DMS53 treated with DMSO at 0.1 percent for 48 hours (cell line): ENCODE measurements around the gene PRODH2.
"Not testable (repeated sequence)": the region's sequence is repeated elsewhere in the genome, so short reads cannot be mapped to it uniquely, and the experiment has no call there.

ENCODE experiments used
- DNase-seq: peaks from one replicate; lab custom pipeline; 2025; ENCODE audit not compliant: unreplicated experiment; lab: John Stamatoyannopoulos, UW

The PRODH2 gene

DNA sequence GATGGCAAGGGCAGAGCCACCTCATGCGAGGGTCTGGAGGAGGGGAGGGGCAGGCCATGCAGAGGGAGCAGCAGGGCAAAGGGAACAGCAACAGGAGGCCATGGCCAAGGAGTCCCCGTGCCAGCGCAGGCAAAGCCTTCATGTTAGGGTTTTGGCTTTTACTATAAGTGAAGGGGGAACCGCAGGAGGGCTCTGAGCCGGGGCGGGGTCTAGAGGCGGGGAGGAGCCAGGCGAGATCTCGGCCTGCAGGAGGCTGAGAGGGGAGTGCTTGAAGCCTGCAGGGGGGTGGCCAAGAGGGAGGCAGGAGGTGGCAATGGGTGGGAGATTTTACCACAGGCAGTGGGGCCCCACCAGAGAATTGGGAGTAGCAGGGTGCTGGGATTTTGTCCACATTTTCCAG lies 31.0 kb downstream of the PRODH2 start:
- DNase-seq, result no peak

DNA sequence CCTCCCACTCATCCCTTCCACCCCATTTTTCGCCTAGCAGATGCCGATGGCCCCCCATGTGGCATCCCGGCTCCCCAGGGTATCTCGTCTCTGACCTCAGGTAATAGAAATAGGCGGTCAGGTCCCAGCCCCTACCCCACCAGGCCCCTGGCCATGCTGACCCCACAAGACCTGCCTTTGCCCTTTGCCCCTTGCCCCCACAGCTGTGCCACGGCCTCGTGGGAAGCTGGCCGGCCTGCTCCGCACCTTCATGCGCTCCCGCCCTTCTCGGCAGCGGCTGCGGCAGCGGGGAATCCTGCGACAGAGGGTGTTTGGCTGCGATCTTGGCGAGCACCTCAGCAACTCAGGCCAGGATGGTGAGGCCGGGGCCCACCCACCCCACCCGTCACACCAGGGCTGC lies 31.9 kb downstream of the PRODH2 start:
- DNase-seq, result no peak

DNA sequence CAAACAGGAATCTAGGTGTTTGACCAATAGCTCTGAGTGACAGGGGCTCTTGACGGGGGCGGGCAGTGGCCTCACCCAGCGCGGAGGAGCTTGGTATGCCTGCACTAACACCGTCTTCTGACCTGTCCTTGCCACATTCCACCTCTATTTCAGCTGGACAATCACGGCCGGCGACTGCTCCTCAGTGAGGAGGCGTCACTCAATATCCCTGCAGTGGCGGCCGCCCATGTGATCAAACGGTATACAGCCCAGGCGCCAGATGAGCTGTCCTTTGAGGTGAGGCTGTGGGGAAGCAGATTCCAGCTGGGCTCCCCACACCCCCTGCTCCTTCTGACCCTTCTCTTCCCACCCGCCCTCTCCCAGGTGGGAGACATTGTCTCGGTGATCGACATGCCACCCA lies 32.6 kb downstream of the PRODH2 start:
- DNase-seq, result no peak

DNA sequence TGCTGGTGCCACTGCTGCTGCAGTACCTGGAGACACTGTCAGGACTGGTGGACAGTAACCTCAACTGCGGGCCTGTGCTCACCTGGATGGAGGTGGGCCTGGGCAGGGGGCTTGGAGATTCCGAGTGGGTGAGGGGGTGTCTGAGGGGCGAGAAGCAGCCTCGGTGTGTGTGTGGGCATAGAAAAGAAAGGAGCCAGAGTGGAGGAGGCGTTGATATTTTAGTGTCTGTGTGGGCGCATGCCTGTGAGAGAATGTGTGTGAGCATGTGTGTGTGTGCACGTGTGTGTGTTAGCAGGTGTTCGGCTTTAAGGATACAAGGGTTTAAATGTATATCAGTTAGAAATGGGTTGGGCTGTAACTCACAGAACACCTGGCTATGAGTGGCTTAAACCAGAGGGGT lies 33.6 kb downstream of the PRODH2 start:
- DNase-seq, result no peak

DNA sequence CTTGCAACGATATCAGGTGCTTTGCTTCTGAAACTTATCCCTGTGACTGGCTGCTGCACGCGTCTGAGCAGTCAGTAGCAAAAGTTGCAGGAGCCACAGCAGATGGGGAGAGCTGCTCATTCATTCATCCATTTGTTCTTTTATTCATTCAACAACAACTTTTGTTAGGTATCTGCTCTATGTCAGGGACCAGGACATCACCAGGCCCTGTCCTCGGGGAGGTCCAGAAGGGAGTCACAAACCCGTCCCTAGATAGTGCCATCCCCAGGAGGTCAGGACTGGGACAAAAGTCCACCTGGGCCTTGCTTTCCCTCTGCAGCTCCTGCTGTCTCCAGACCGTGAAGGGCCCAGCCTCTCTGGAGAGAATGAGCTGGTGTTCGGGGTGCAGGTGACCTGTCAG lies 34.7 kb downstream of the PRODH2 start:
- no peak for DNase-seq

DNA sequence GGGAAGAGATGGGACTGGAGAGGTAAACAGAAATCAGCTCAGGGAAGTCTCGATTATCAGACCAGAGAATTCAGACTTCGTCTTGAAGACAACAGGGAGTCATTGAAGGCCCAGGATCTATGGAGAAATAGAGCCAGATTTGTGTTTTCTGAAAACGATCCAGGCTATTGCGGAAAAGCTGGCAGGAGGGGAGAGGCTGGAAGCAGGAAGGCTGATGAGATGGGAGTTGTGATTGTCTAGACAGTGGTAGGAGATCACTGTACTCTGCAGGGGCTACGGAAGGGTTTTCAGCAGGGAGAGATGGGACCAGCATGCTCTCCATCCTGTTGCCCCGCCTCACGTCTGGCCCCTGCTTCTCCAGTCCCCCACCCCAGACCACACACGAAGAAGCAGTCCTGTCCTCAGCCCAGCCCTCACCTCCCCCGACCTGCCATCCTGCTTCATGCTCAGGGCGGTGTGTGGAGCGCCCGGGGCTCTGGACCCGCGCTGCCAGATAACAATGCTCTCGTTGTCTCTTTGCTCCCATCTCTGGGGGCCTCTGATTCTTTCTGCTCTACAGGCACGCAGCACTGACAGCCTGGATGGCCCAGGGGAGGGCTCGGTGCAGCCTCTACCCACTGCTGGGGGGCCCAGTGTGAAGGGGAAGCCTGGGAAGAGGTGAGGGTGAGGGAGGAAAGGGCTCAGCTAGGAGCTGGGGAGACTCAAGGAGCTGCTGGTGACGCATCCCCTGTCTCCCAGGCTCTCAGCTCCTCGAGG lies 35.4 kb downstream of the PRODH2 start:
- DNase-seq, result no peak

DNA sequence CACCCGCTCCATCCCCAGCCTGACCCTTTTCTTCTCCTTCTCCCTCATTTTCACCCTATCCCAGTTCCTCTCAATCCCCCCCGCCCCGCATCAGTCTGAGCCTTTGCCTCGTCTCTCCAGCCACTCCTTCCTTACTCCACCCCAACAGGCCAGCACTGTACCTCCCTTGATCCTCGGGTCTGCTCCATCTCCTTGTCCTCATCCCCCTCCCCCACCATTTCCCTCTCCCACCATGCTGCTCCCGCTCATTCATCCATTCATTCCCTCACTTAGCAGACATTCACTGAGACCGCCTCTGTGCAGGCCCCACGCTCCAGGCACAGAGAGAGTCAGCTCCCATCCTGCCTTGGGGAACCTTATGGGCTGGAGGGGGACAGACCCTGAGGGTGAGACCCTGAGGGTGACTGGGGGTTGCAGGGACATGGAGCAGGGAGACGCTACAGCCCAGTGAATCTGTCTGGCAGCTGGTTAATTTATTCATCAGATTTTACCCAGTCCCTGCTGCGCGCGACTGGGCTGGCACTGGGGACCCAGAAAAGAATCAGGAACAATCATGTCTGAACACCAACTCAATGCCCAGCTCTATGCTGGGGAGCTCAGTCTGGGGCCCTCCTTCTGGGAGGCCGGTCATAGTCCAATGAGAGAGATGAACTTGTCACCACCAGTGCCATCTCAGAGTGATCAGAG lies 36.4 kb downstream of the PRODH2 start:
- no peak for DNase-seq

DNA sequence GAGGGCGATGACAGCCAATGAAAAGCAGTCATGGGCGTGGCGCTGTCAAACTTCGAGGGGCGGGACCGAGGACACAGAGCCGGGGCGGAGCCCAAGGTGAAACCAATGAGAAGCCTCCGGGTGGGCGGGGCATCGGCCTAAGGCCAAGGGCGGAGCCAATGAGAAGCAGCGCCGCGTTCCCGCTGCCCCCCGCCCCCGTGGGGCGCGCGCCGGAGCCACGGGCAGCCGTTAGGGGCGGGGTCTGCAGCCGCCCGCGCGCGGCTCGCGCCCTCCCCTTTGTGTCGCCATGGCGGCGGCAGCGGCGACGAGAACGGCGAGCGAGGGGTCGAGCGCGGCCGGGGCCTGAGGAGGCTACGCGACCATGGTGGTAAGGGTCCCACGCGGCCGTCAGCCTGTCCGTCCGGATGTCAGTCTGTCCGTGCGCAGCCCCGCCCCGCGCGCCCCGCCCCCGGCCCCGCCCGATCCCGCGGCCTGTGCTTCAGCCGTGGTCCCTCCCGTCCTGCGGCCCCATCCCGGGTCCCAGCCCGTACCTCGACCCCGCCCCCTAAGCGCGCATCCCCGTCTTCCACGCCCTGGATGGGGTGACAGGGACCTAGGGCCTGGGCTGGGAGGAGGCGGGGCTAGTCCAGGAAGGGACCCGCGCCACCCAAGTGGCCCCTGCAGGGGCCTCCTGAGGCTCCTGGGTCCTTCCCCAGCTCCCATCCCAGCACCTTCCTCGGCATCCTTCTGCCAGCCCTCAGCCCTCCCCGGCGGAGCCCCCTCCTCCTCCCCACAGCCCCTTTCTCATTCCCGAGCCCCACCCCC lies 37.1 kb downstream of the PRODH2 start, which contains the start of gene ARHGAP33:
Gene ARHGAP33 (plus strand): TSS at position 267 of the 804 bp plus-strand sequence. CDS start 95 bp downstream, at position 362.
- peak; percentile 98 for DNase-seq

DNA sequence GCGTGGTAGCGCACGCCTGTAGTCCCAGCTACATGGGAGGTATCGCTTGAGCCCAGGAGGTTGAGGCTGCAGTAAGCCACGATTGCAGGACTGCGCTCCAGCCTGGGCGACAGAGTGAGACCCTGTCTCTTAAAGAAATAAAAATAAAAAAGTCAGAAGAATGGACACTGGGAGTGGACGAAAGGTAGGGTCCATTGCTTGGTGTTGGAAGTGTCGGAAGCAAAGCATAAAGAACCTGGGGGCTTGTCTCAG lies 37.7 kb downstream of the PRODH2 start:
- DNase-seq, result no peak

DNA sequence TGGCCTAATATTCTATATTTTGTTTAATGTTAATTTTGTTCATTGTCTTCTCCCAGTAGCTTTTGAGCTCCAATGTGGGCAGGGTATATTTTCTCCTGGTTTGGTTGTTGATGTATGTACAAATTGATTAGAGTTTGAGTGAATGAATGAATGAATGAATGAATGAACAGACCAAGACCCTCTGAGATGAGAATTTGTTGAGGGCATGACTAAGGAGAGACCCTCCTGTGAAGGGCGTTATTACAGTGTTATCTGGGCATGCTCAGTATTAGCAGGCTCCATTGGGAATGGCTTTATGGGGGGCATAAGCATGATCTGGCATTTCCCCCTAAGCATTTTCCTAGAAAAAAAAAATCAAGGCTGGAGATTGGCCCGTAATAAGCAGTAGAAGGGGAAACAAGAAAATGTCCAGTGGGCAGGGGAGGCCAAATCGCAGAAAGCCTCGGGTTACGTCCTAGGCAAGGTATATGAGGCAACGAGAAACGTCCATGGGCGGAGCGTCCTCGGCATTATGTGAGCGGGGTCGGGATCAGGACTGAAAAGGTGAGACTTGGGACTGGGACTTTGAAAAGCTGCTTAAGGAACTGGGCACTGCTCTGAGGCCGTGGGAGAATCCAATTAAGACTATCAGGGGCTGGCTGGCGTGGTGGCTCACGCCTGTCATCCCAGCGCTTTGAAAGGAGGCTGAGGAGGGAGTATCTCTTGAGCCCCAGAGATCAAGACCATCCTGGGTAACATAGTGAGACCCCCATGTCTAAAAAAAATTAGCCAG lies 38.2 kb downstream of the PRODH2 start:
- DNase-seq, result peak; percentile 35

DNA sequence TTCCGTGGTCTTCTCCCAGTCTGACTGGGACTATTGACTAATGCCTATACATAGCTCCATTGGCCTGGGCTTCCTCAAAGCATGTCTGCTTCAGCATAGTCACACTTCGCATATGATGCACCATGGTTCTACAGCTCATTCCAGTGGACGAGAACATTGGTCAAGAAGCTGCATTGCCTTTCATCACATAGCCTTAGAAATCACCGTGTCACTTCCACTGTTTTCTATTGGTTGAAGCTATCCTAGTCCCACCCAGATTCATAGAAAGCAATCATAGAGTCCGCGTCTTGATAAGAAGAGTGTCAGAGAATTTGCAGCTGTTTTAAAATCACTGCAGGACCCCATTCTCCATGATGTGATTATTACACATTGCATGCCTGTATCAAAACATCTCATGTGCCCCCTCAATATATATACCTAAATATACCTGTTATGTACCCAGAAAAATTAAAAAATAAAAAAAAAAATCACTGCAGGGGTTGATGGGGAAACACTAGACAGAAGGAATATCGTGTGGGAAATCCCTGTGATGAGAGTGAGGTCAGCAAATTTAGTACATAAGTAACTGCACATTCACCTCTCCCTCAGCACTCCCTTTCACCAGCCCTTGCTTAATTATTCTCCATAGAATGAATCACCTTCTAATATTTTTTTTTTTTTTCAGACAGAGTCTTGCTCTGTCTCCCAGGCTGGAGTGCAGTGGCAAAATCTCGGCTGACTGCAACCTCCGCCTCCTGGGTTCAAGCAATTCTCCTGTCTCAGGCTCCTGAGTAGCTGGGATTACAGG lies 39.4 kb downstream of the PRODH2 start:
- DNase-seq, result no peak

DNA sequence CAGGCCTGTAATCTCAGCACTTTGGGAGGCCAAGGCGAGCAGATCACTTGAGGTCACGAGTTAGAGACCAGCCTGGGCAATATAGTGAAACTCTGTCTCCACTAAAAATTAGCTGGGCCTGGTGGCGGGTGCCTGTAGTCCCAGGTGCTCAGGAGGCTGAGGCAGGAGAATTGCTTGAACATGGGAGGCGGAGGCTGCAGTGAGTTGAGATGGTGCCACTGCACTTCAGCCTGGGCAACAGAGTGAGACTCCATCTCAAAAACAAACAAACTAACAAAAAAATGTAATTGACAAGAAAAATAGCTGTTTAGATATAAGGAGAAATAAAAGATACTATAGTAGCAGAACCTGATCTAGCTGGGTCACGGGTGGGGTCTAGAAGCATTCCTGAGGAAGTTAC lies 40.3 kb downstream of the PRODH2 start:
- not testable (repeated sequence) for DNase-seq

DNA sequence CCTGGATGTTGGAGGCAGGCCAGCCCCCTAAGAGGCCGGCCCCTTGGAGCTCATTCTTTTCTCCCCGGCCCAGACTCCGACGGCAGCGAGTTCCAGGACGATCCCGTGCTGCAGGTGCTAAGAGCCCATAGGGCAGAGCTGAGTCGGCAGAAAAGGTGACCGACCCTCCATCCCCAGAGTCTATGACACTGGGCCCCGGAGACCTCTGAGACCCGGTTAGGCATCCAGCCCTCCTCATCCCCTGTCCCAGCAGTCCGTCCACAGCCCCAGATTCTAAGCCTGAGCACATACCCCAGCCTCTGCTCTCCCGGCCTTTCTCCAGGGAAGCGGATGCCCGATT lies 44.6 kb downstream of the PRODH2 start:
- no peak for DNase-seq

DNA sequence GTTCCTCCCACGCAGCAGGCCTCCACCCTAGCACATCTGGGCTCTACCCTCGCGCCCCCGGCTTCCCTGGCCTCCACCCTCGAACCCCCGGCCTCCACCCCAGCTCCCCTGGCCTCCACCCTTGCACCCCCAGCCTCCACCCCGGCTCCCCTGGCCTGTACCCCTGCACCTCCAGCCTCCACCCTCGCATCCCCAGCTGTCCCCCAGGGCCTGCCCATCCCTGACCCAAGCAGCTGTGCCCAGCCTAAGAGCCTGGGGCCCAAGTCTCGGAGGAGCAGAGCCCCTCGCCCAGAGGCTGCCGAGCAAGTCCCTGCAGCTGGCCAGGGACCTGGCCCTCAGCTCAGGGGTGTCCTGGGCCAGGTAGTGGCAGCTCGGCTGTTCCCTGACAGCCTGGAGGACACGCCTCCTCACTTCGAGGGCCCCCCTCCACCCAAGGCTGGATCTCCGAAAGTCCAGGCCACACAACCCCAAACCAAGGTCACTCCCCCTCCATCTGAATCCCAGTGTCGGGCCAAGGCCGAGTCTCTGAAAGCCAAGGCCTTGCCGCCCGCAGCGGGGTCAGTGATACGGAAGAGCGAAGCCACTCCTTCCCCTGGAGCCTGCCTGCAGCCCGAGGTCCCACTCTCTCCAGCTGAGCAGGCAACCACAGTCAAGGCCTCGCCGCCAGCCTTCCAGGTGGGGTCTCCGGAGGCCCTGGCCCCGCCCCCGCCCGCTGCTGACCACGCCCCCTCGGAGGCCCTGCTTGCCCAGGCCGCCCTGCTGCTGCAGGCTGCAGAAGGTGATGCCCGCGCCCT lies 45.2 kb downstream of the PRODH2 start:
- DNase-seq, result no peak

DNA sequence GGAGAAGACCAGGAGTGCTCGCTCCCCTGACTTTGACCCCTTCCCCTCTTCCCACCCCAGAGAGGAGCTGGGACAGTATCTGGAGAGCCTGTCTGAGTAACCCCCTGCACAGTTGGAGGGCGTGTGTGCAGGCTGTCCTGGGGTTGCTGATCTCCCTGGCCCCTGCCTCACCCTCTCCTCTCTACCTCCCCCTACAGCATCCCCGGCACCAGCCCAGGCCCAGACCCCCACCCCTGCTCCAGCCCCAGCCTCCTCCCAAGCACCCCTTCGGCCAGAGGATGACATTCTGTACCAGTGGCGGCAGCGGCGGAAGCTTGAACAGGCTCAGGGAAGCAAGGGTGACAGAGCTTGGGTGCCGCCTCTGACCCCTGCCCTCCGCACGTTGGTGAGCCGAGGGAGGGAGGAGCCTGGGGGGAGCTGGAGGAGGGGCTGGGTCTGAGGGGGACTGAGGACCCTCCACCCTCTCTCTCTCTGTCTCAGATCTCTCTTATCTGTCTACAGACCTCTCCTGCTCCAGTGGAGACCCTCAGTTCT lies 46.0 kb downstream of the PRODH2 start:
- no peak for DNase-seq

DNA sequence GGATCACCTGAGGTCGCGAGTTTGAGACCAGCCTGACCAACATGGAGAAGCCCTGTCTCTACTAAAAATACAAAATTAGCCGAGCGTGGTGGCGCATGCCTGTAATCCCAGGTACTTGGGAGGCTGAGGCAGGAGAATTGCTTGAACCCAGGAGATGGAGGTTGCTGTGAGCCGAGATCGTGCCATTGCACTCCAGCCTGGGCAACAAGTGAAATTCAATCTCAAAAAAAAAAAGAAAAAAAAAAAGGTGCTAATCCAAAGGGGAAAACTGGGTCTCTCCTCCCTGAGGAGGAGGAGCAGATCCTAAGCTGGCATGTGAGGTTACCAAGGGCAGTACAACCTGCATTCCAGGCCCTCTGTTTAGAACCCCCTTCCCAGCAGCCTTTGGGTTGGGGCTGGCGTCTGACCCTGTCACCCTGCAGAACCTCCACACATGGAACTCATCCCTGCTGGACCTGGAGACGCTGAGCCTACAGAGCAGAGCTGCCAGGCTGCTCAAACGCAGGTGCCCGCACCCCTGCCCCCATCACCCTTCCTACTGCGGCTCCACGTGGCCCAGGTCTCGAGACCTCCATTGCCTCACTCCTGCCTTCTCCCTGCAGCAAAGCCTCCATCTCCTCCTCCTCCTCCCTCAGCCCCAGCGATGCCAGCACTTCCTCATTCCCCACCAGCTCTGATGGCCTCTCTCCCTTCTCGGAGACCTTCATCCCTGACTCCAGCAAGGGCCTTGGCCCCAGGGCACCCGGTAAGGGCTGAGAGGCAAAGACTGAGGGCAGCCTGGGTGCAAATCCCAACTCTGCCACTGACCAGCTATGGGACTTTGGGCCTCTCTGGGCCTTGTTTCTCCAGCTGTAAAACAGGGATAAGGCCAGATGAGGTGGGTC lies 48.0 kb downstream of the PRODH2 start:
- DNase-seq, result no peak

DNA sequence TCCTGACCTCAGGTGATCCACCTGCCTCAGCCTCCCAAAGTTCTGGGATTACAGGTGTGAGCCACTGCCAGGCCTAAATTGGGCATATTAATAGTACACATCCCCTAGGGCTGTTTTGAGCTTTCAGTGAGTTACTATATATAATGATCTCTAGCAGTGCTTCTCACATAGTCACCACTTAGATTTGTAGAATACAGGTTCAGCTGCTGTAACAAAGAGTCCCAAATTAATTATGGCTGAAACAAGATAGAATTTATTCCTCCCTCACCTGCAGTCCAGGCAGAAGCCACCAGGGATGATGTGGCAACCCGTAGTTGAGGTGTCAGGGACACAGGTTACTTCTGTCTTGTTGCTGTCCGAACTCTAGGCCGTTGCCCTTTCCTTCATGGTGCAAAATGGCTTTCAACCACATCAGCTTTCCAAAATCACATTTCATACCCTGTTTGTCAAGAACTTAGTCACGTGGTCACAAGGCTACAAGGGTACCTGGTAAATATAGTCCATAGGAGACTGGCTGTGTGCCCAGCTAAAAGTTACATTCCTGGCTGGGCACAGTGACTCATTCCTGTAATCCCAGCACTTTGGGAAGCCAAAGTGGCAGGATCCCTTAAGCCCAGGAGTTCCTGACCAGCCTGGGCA lies 51.8 kb downstream of the PRODH2 start:
- DNase-seq, result no peak

DNA sequence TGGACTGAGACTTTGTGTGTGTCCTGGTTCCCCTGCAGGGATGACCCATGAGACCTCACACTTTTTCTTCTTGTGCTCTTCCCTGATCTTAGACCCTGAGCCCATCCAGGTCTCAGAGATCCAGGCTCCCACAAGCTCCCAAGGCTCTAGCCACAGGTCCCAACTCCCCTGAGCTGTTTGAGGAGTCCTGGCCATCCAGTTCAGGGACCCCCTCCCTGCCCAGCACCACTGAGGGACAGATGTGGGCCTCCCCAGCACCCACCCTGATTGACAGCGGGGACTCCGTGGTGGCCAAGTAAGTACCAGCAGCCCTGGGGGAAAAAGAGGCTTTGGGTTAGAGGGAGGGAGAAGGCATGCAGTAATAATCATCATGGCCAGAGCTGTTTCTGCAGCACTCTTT lies 52.9 kb downstream of the PRODH2 start:
- no peak for DNase-seq
